ENCODE results near the gene SPATA22. TPM values are rescaled to one million over a fixed set of nuclear protein-coding genes. Genes with fewer than 3 reads are reported as not detected.
"Not testable (repeated sequence)": the region's sequence is repeated elsewhere in the genome, so short reads cannot be mapped to it uniquely, and the experiment has no call there.

SPATA22 gene
- polyA plus RNA-seq, 1 donor (not counting 4 experiments of a cell fraction or from before 2014, with no cell fraction given): not detected

DNA sequence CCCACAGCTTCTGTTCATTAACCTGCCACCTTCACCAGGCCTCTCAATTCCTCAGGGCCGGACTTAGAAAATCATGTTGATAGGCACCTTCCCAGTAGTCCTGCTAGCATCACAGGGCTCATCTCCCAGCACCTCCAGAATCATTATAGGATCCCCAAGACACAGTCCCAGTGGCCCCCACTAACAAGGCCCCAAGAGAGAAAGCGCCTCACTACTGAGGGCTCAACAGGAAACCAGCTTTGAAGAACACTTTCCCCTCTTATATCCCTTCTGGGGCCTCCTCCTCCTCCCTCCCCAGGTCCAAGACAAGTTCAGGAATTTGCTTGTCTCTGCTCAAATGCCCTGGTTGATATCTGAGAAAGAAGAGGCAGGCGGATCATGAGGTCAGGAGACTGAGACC, 60.5 kb downstream of the SPATA22 start, which contains the start of gene OR3A3:
Gene OR3A3 (plus strand): TSS at position 301 of the 400 bp plus-strand sequence.
- Histone ChIP-seq H3K9me3 (ENCODE audit: control insufficient read depth, low read depth, low read length) (no peaks in the 10 kb centered on the region), H3K79me2 (ENCODE audit: control insufficient read depth, insufficient read depth, low read length) (no peaks in the 10 kb centered on the region), H3K4me2 (ENCODE audit: control insufficient read depth, extremely low read depth, insufficient read depth, low read depth, low read length) (no peak within 1 kb of the TSS), H3K36me3 (ENCODE audit: control insufficient read depth in 2 of 2, extremely low read depth in 1 of 2, insufficient read depth in 2 of 2, low read length in 2 of 2) (no peaks in the 10 kb centered on the region), H3K9ac (ENCODE audit: control insufficient read depth, extremely low read depth, insufficient read depth, low read length) (no peak within 1 kb of the TSS), H2AFZ (ENCODE audit: control insufficient read depth, low read length) (no peak within 1 kb of the TSS), H3K4me1 (ENCODE audit: control insufficient read depth, extremely low read depth, insufficient read depth, low read length) (no peaks in the 10 kb centered on the region), H3K4me3 (ENCODE audit: control insufficient read depth in 2 of 3, extremely low read depth in 1 of 3, insufficient read depth in 2 of 3, low read depth in 1 of 3, low read length in 3 of 3) (no peak within 1 kb of the TSS), H3K27ac (ENCODE audit: control insufficient read depth, insufficient read depth, low read length) (no peak within 1 kb of the TSS), H3K27me3 (ENCODE audit: control insufficient read depth, extremely low read depth, insufficient read depth, low read length) (no peaks in the 10 kb centered on the region), H4K20me1 (ENCODE audit: control insufficient read depth, extremely low read depth, insufficient read depth, low read length) (no peaks in the 10 kb centered on the region), H3K9me1 (ENCODE audit: control insufficient read depth, extremely low read depth, insufficient read depth, low read length) (no peaks in the 10 kb centered on the region)
- no peak for TF ChIP-seq EZH2 (IDR thresholded peaks at IDR 0.05; ENCODE audit: low read length)
- TF ChIP-seq, protein P1, sequence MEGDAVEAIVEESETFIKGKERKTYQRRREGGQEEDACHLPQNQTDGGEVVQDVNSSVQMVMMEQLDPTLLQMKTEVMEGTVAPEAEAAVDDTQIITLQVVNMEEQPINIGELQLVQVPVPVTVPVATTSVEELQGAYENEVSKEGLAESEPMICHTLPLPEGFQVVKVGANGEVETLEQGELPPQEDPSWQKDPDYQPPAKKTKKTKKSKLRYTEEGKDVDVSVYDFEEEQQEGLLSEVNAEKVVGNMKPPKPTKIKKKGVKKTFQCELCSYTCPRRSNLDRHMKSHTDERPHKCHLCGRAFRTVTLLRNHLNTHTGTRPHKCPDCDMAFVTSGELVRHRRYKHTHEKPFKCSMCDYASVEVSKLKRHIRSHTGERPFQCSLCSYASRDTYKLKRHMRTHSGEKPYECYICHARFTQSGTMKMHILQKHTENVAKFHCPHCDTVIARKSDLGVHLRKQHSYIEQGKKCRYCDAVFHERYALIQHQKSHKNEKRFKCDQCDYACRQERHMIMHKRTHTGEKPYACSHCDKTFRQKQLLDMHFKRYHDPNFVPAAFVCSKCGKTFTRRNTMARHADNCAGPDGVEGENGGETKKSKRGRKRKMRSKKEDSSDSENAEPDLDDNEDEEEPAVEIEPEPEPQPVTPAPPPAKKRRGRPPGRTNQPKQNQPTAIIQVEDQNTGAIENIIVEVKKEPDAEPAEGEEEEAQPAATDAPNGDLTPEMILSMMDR (optimal IDR thresholded peaks at IDR 0.05 in 1 of 3, IDR thresholded peaks at IDR 0.05 in 1 of 3, conservative IDR thresholded peaks at IDR 0.05 in 1 of 3; ENCODE audit: extremely low read depth in 1 of 3, insufficient read depth in 2 of 3, low read length in 3 of 3): no peak
- DNase-seq (ENCODE audit: low read depth, low spot score) (no peak), FAIRE-seq (no peak)
- dilution Hi-C loops (cut with MboI; ENCODE audit: extremely low pct_ligation_motif_present, low sequenced_read_pairs): no loop called here

DNA sequence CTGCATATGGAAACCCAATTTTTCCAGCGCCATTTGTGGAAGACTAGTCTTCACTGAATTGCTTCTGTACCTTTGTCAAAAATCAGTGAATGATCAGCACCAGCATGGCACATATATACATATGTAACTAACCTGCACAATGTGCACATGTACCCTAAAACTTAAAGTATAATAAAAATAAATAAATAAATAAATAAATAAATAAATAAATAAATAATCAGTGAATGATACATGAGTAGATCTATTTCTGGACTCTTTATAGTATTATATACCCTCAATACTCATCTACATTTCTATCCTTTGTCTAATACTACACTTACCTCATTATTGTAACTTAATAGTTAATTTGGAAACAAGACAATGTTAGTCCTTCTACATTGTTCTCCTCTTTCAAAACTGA, 67.8 kb downstream of the SPATA22 start:
- H4K20me1 ChIP-seq (ENCODE audit: control insufficient read depth, extremely low read depth, insufficient read depth, low read length); H3K9me3 ChIP-seq (ENCODE audit: control insufficient read depth, low read depth, low read length); H3K27ac ChIP-seq (ENCODE audit: control insufficient read depth, insufficient read depth, low read length); dilution Hi-C loops (cut with MboI; ENCODE audit: extremely low pct_ligation_motif_present, low sequenced_read_pairs); H3K79me2 ChIP-seq (ENCODE audit: control insufficient read depth, insufficient read depth, low read length); H3K4me1 ChIP-seq (ENCODE audit: control insufficient read depth, extremely low read depth, insufficient read depth, low read length); H2AFZ ChIP-seq (ENCODE audit: control insufficient read depth, low read length); H3K27me3 ChIP-seq (ENCODE audit: control insufficient read depth, extremely low read depth, insufficient read depth, low read length); FAIRE-seq; DNase-seq (ENCODE audit: low read depth, low spot score); H3K9ac ChIP-seq (ENCODE audit: control insufficient read depth, extremely low read depth, insufficient read depth, low read length); H3K4me3 ChIP-seq (ENCODE audit: control insufficient read depth in 2 of 3, extremely low read depth in 1 of 3, insufficient read depth in 2 of 3, low read depth in 1 of 3, low read length in 3 of 3); H3K9me1 ChIP-seq (ENCODE audit: control insufficient read depth, extremely low read depth, insufficient read depth, low read length); H3K4me2 ChIP-seq (ENCODE audit: control insufficient read depth, extremely low read depth, insufficient read depth, low read depth, low read length); H3K36me3 ChIP-seq (ENCODE audit: control insufficient read depth in 2 of 2, extremely low read depth in 1 of 2, insufficient read depth in 2 of 2, low read length in 2 of 2): not testable (repeated sequence)

- no peak for DNase-seq (ENCODE audit: low read depth, low spot score)
Measured at GRCh38 chr17:3401786-3402185, 69.8 kb downstream of the SPATA22 start.

More at GRCh38 chr17:3401786-3402185, 69.8 kb downstream of the SPATA22 start:
- Histone ChIP-seq H3K4me1 (ENCODE audit: control insufficient read depth, extremely low read depth, insufficient read depth, low read length) (no peaks in the 10 kb centered on the region), H3K27ac (ENCODE audit: control insufficient read depth, insufficient read depth, low read length) (no peak overlapping the region), H3K36me3 (ENCODE audit: control insufficient read depth in 2 of 2, extremely low read depth in 1 of 2, insufficient read depth in 2 of 2, low read length in 2 of 2) (no peaks in the 10 kb centered on the region), H3K79me2 (ENCODE audit: control insufficient read depth, insufficient read depth, low read length) (no peaks in the 10 kb centered on the region), H4K20me1 (ENCODE audit: control insufficient read depth, extremely low read depth, insufficient read depth, low read length) (no peaks in the 10 kb centered on the region), H3K9ac (ENCODE audit: control insufficient read depth, extremely low read depth, insufficient read depth, low read length) (no peak overlapping the region), H2AFZ (ENCODE audit: control insufficient read depth, low read length) (no peak overlapping the region), H3K27me3 (ENCODE audit: control insufficient read depth, extremely low read depth, insufficient read depth, low read length) (no peaks in the 10 kb centered on the region), H3K4me2 (ENCODE audit: control insufficient read depth, extremely low read depth, insufficient read depth, low read depth, low read length) (no peak overlapping the region), H3K9me3 (ENCODE audit: control insufficient read depth, low read depth, low read length) (no peaks in the 10 kb centered on the region), H3K9me1 (ENCODE audit: control insufficient read depth, extremely low read depth, insufficient read depth, low read length) (no peaks in the 10 kb centered on the region), H3K4me3 (ENCODE audit: control insufficient read depth in 2 of 3, extremely low read depth in 1 of 3, insufficient read depth in 2 of 3, low read depth in 1 of 3, low read length in 3 of 3) (no peak overlapping the region)
- dilution Hi-C loops (cut with MboI; ENCODE audit: extremely low pct_ligation_motif_present, low sequenced_read_pairs): no loop called here
- TF ChIP-seq EZH2 (IDR thresholded peaks at IDR 0.05; ENCODE audit: low read length): no peak
- TF ChIP-seq, protein P1 (optimal IDR thresholded peaks at IDR 0.05 in 1 of 3, IDR thresholded peaks at IDR 0.05 in 1 of 3, conservative IDR thresholded peaks at IDR 0.05 in 1 of 3; ENCODE audit: extremely low read depth in 1 of 3, insufficient read depth in 2 of 3, low read length in 3 of 3): no peak
- FAIRE-seq: no peak

All from keratinocyte (primary cell).